H1 (cell line): ENCODE measurements around the gene TNP2. TPM values are rescaled to one million over a fixed set of nuclear protein-coding genes. Genes with fewer than 3 reads are reported as not detected.

Experiments
- CTCF ChIA-PET: fragments of 300-600 bp; sonication (Branson Sonifier 250); formaldehyde crosslinking; loops from one replicate; lab custom pipeline; 2021; ENCODE audit not compliant: partially characterized antibody; lab: Charles Lee
- POLR2A ChIA-PET: fragments of 300-600 bp; sonication (Branson Sonifier 250); formaldehyde crosslinking; loops from one replicate; lab custom pipeline; 2021; ENCODE audit warnings: inconsistent platforms; ENCODE audit not compliant: partially characterized antibody; lab: Charles Lee
- DNase-seq, 2 experiments: peaks; one replicate each; pipeline versions ENCODE4 v3.0.0 to v3.0.0-alpha.2; 2010 to 2022; ENCODE audit warnings: low spot score in 2 of 2, low read depth in 1 of 2, mixed read lengths in 1 of 2
- FAIRE-seq: peaks from 2 replicates; lab custom pipeline; 2011; peaks lifted over from hg19 to GRCh38; lab: Jason Lieb, UNC
- H2AFZ ChIP-seq: 2 replicates; pipeline ENCODE4 v1.8.1; 2012; ENCODE audit warnings: low read length, inconsistent platforms
- H2AK5ac ChIP-seq: 2 replicates; pipeline ENCODE4 v1.6.1; 2013; ENCODE audit warnings: low read depth, low read length
- H2BK120ac ChIP-seq: replicated peaks from 2 replicates; pipeline ENCODE3; 2013; ENCODE audit warnings: low read depth, low read length, inconsistent platforms
- H2BK12ac ChIP-seq: 2 replicates; pipeline ENCODE4 v1.6.1; 2013; ENCODE audit warnings: low read depth, low read length
- H2BK15ac ChIP-seq: 2 replicates; pipeline ENCODE4 v1.6.1; 2013; ENCODE audit warnings: low read length
- H2BK20ac ChIP-seq: 2 replicates; pipeline ENCODE4 v1.6.1; 2013; ENCODE audit warnings: low read length
- H2BK5ac ChIP-seq: 2 replicates; pipeline ENCODE4 v1.6.1; 2013; ENCODE audit warnings: low read depth, low read length
- H3K14ac ChIP-seq: 2 replicates; pipeline ENCODE4 v1.6.1; 2013; ENCODE audit warnings: inconsistent platforms; ENCODE audit not compliant: insufficient read length
- H3K18ac ChIP-seq: 2 replicates; pipeline ENCODE4 v1.6.1; 2013; ENCODE audit warnings: low read length; ENCODE audit errors: extremely low read depth
- H3K23ac ChIP-seq: 2 replicates; pipeline ENCODE4 v1.6.1; 2013; ENCODE audit warnings: inconsistent platforms; ENCODE audit not compliant: insufficient read length
- H3K23me2 ChIP-seq: 2 replicates; pipeline ENCODE4 v1.6.1; 2013; ENCODE audit warnings: low read depth, low read length
- H3K27ac ChIP-seq: 2 replicates; pipeline ENCODE4 v1.6.1; 2011; ENCODE audit warnings: low read depth, low read length, inconsistent platforms
- H3K27me3 ChIP-seq, 4 experiments: replicated peaks in 1 of 4; 1 replicate in 1 of 4; 2 replicates in 3 of 4; pipeline versions ENCODE4 v1.6.1 to v1.8.1; 2011 to 2013; ENCODE audit warnings: low read length in 3 of 4, mild to moderate bottlenecking in 3 of 4, inconsistent platforms in 2 of 4, mixed read lengths in 2 of 4, moderate library complexity in 1 of 4; ENCODE audit not compliant: control insufficient read depth in 3 of 4, insufficient read depth in 3 of 4; ENCODE audit errors: extremely low read depth in 1 of 4
- H3K36me3 ChIP-seq, 4 experiments: 2 replicates each; pipeline versions ENCODE4 v1.6.1 to v1.8.1; 2011 to 2013; ENCODE audit warnings: mild to moderate bottlenecking in 4 of 4, low read length in 3 of 4, moderate library complexity in 2 of 4, control low read depth in 1 of 4, inconsistent platforms in 1 of 4; ENCODE audit not compliant: insufficient read depth in 4 of 4, control insufficient read depth in 2 of 4
- H3K4ac ChIP-seq: replicated peaks from 2 replicates; pipeline ENCODE3; 2013; ENCODE audit warnings: low read length, low read depth, mixed read lengths, inconsistent platforms; ENCODE audit not compliant: insufficient read length
- H3K4me1 ChIP-seq, 4 experiments: replicated peaks in 1 of 4; 1 replicate in 1 of 4; 2 replicates in 3 of 4; pipeline versions ENCODE4 v1.6.1 to v1.8.1; 2011 to 2013; ENCODE audit warnings: low read length in 3 of 4, inconsistent platforms in 2 of 4, mixed read lengths in 1 of 4; ENCODE audit not compliant: insufficient read depth in 4 of 4, control insufficient read depth in 3 of 4
- H3K4me2 ChIP-seq, 2 experiments: 2 replicates each; pipeline versions ENCODE4 v1.6.1 to v1.8.1; 2011 to 2013; ENCODE audit warnings: low read depth in 2 of 2, low read length in 2 of 2, control low read depth in 1 of 2, inconsistent platforms in 1 of 2, mild to moderate bottlenecking in 1 of 2; ENCODE audit not compliant: insufficient read depth in 1 of 2
- H3K4me3 ChIP-seq, 4 experiments: fragments of 200-600, 300-600 bp in 1 of 4; sonication (generic), shearing (Covaris generic), sonication (Bioruptor Twin) in 1 of 4; 2 replicates each; pipeline versions ENCODE4 v1.5.1 to v1.8.1; 2011 to 2016; ENCODE audit warnings: low read length in 4 of 4, low read depth in 3 of 4, control low read depth in 2 of 4, inconsistent platforms in 2 of 4, mild to moderate bottlenecking in 2 of 4, mixed read lengths in 1 of 4, moderate library complexity in 1 of 4; ENCODE audit not compliant: insufficient read depth in 2 of 4; ENCODE audit errors: extremely low read depth in 1 of 4
- H3K56ac ChIP-seq: replicated peaks from 2 replicates; pipeline ENCODE3; 2013; ENCODE audit warnings: low read depth, mild to moderate bottlenecking, mixed read lengths, low read length, inconsistent platforms; ENCODE audit not compliant: insufficient read length
- H3K79me1 ChIP-seq: 2 replicates; pipeline ENCODE4 v1.6.1; 2013; ENCODE audit warnings: low read depth, low read length, control low read depth
- H3K79me2 ChIP-seq, 2 experiments: 2 replicates each; pipeline versions ENCODE4 v1.6.1 to v1.8.1; 2012 to 2013; ENCODE audit warnings: low read length in 2 of 2, mild to moderate bottlenecking in 2 of 2, inconsistent platforms in 1 of 2; ENCODE audit not compliant: insufficient read depth in 2 of 2, control insufficient read depth in 1 of 2
- H3K9ac ChIP-seq, 4 experiments: replicated peaks in 1 of 4; 1 replicate in 1 of 4; 2 replicates in 3 of 4; pipeline versions ENCODE4 v1.6.1 to v1.8.1; 2011 to 2013; ENCODE audit warnings: low read depth in 3 of 4, low read length in 3 of 4, control low read depth in 2 of 4, mild to moderate bottlenecking in 2 of 4, moderate library complexity in 2 of 4, inconsistent platforms in 1 of 4; ENCODE audit errors: extremely low read depth in 1 of 4
- H3K9me3 ChIP-seq, 2 experiments: 2 replicates each; pipeline versions ENCODE4 v1.6.1 to v1.8.1; 2012 to 2013; ENCODE audit warnings: mild to moderate bottlenecking in 2 of 2, moderate library complexity in 2 of 2, control low read depth in 1 of 2, inconsistent platforms in 1 of 2, low read depth in 1 of 2, low read length in 1 of 2, mixed read lengths in 1 of 2; ENCODE audit not compliant: insufficient read depth in 2 of 2
- H4K20me1 ChIP-seq, 2 experiments: replicated peaks in 1 of 2; 2 replicates each; pipeline versions ENCODE3 to v1.8.1; 2011 to 2013; ENCODE audit warnings: inconsistent platforms in 2 of 2, low read length in 2 of 2, mild to moderate bottlenecking in 1 of 2; ENCODE audit not compliant: insufficient read depth in 2 of 2, control insufficient read depth in 1 of 2
- H4K5ac ChIP-seq: 2 replicates; pipeline ENCODE4 v1.6.1; 2013; ENCODE audit warnings: low read length, low read depth, mixed read lengths, inconsistent platforms; ENCODE audit not compliant: insufficient read length
- H4K8ac ChIP-seq: 2 replicates; pipeline ENCODE4 v1.8.0; 2013; ENCODE audit warnings: mild to moderate bottlenecking, moderate library complexity, low read length, inconsistent platforms; ENCODE audit not compliant: insufficient read depth; ENCODE audit errors: extremely low read depth
- H4K91ac ChIP-seq: replicated peaks from 2 replicates; pipeline ENCODE3; 2013; ENCODE audit warnings: low read length, mixed read lengths, inconsistent platforms; ENCODE audit not compliant: insufficient read length
- CHD2 ChIP-seq: IDR thresholded peaks from 2 replicates; pipeline ENCODE4 v1.6.1; 2012; ENCODE audit warnings: low read length, improper control_type of control experiment
- WGBS, 2 experiments: shearing (Covaris generic) in 1 of 2; methylation state at CpG; one replicate each; pipeline versions ENCODE4 v1.1.6 to v1.1.7; 2013 to 2015; ENCODE audit warnings: low lambda C conversion rate in 2 of 2, mixed read lengths in 2 of 2, inconsistent platforms in 1 of 2, low coverage in 1 of 2, missing lambda C conversion rate in 1 of 2; ENCODE audit not compliant: insufficient replicate concordance in 2 of 2, insufficient coverage in 1 of 2, insufficient read length in 1 of 2; ENCODE audit errors: extremely low coverage in 1 of 2, missing lambda C conversion rate in 1 of 2; 5-methylcytosine and 5-hydroxymethylcytosine counted together
- polyA plus RNA-seq, 7 experiments: library from polyadenylated mRNA; depleted of rRNA in 3 of 7; stranded (reverse) in 5 of 7; unstranded in 2 of 7; fragments of >200 nt in 5 of 7; fragments of 200-250 nt in 2 of 7; gene quantifications; 1 replicate in 5 of 7; 2 replicates in 1 of 7; 4 replicates in 1 of 7; pipeline versions ENCODE4 v1.2.1 to v1.2.3, GENCODE V29; 2011 to 2013; ENCODE audit warnings: missing spikeins in 2 of 7, mixed read lengths in 2 of 7
- total RNA-seq: library from RNA; stranded (reverse); fragmentation: NEBNext Ultra II Directional; extraction: Animal tissue kit (Norgen Biotek cat#: 25700); gene quantifications from 2 replicates; pipeline ENCODE4 v1.2.1, GENCODE V29; 2021

The TNP2 gene
- total and polyA plus RNA-seq, 2 of the 8 experiments (the other 6 are each of a cell fraction or from before 2014, with no cell fraction given): not detected

- H2BK120ac ChIP-seq: no peak within 1 kb of the TSS
- H3K23ac ChIP-seq: no peak within 1 kb of the TSS
- H2BK20ac ChIP-seq: peak within 1 kb of the TSS; percentile 23; the same call in 1 of the 2 replicates
- H4K8ac ChIP-seq: peak within 1 kb of the TSS; percentile 42; the same call in 1 of the 2 replicates
- H2BK5ac ChIP-seq: no peak within 1 kb of the TSS; the same call in 1 of the 2 replicates
- 0 out of 2 replicates have a peak within 1 kb of the TSS, but pooled peaks have one; percentile 21 for H2AFZ ChIP-seq
- H2BK12ac ChIP-seq: peak within 1 kb of the TSS; percentile 88; the same call in 1 of the 2 replicates
- DNase-seq (no peak), FAIRE-seq (no peak)
- H3K9me3 ChIP-seq: no peaks in the 10 kb centered on the region
- no peaks in the 10 kb centered on the region for H4K20me1 ChIP-seq
- no peaks in the 10 kb centered on the region for H3K79me2 ChIP-seq
- WGBS, 2 experiments: 92% methylated on average over 17 of the region's 26 CpGs; no CpG with 5 or more reads in 1 of the 2 experiments
- H3K14ac ChIP-seq: no peak within 1 kb of the TSS
- peak within 1 kb of the TSS; percentile 33; the same call in 1 of the 2 replicates for H2AK5ac ChIP-seq
- no peaks in the 10 kb centered on the region for H3K36me3 ChIP-seq
- H3K18ac ChIP-seq: peak within 1 kb of the TSS; percentile 60; the same call in 1 of the 2 replicates
- H4K5ac ChIP-seq: no peak within 1 kb of the TSS
- ChIA-PET CTCF (interaction anchor here (0.6 to 1.9 kb wide), 5 partner anchors 9 to 76 kb away, joined by 3 to 8 read pairs (median 5); partner anchors contain the start of gene SOCS1), POLR2A (interaction anchor here (0.6 to 1.1 kb wide), 4 partner anchors 10 to 64 kb away, joined by 3 to 4 read pairs (median 3); partner anchors contain the start of gene SOCS1)
- H2BK15ac ChIP-seq: no peak within 1 kb of the TSS
- peak within 1 kb of the TSS; percentile 35 for H4K91ac ChIP-seq
- H3K23me2 ChIP-seq: no peaks in the 10 kb centered on the region
- peaks cover 0 to 5% (median 2%) of the 10 kb centered on the region in 4 experiments; a peak in 2 of 7 replicates for H3K4me1 ChIP-seq
- no peaks in the 10 kb centered on the region for H3K79me1 ChIP-seq
- H3K4me2 ChIP-seq: no peak within 1 kb of the TSS
- no peak within 1 kb of the TSS for H3K4ac ChIP-seq
- no peak for TF ChIP-seq CHD2
- H3K9ac ChIP-seq: no peak within 1 kb of the TSS; a peak in 1 of 7 replicates
- no peaks in the 10 kb centered on the region for H3K27me3 ChIP-seq
- no peak within 1 kb of the TSS for H3K56ac ChIP-seq
- no peak within 1 kb of the TSS for H3K27ac ChIP-seq
- no peak within 1 kb of the TSS for H3K4me3 ChIP-seq
Observed at GRCh38 chr16:11276143-11276895, 7.2 kb upstream of the TNP2 start, which contains the start of gene PRM2. Gene PRM2 (minus strand): TSS chr16:11276480. CDS start chr16:11276370, 110 bp downstream.
